NCI-H187 treated with DMSO at 0.1 percent for 48 hours (cell line): ENCODE measurements around the gene NTN5.
"Not testable (repeated sequence)": the region's sequence is repeated elsewhere in the genome, so short reads cannot be mapped to it uniquely, and the experiment has no call there.

Source experiments
- DNase-seq: peaks from one replicate; lab custom pipeline; 2025; lab: John Stamatoyannopoulos, UW

NTN5 gene

GRCh38 chr19:48669903-48670668 lies 2.7 kb downstream of the NTN5 start:
- DNase-seq, result no peak

GRCh38 chr19:48668761-48669160 lies 4.1 kb downstream of the NTN5 start:
- no peak for DNase-seq

GRCh38 chr19:48668332-48668731 lies 4.5 kb downstream of the NTN5 start:
- no peak for DNase-seq

DNA sequence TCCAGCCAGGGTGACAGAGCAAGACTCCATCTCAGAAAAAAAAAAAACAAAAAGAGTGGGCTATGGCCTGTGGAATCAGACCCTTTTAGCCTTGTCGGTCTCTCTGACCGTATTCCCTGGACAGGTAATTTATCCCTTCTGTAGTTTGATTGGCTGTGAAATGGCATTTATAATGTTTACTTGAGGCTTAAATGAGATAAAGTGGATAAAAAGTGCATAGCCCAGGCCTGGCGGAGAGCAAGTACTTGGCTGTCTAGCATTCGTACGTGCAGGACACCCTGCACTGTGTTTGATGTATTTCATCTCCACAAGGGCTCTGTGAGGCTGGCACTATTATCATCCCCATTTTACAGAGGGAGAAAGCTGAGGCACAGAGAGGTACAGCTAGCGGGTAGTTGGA lies 7.0 kb downstream of the NTN5 start:
- no peak for DNase-seq

- no peak for DNase-seq
These were observed 8.3 kb downstream of the NTN5 start for GRCh38 chr19:48664476-48664875.

- DNase-seq, result no peak
These were observed 9.2 kb downstream of the NTN5 start for GRCh38 chr19:48663667-48664066.

DNA sequence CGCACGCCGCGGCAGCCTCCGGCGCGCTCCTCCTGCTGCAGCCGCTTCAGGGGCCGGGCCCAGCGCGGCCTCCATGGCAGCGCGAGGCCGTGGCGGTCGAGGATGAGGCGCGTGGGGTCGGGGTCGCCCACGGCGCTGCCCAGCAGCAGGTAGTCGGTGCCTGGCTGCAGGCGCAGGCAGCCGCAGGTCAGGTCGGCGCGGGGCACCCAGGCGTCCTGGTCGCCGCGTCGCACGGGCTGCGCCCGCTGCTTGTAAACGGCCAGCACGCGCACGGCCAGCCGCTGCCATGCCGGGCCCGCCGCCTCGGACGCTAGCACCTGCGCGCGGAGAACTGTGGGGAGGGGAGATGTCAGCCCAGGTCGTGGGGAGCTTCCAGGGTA lies 11.1 kb downstream of the NTN5 start:
- no peak for DNase-seq

GRCh38 chr19:48660852-48661710 lies 11.7 kb downstream of the NTN5 start:
- no peak for DNase-seq

GRCh38 chr19:48659768-48660167 lies 13.0 kb downstream of the NTN5 start:
- no peak for DNase-seq

DNA sequence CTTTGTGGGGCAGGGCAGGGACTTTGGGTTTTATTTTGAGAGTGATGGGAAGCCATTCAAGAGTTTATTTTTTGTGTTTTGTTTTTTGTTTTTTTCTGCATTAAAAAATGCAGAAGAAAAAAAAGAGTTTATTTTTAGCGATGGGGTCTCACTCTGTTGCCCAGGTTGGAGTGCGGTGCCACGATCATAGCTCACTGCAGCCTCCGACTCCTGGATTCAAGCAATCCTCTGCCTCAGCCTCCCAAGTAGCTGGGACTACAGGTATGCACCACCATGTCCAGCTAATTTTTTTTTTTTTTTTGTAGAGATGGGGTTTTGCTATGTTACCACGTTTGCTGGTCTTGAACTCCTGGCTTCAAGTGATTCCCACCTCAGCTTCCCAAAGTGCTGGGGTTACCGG lies 14.3 kb downstream of the NTN5 start:
- no peak for DNase-seq

DNA sequence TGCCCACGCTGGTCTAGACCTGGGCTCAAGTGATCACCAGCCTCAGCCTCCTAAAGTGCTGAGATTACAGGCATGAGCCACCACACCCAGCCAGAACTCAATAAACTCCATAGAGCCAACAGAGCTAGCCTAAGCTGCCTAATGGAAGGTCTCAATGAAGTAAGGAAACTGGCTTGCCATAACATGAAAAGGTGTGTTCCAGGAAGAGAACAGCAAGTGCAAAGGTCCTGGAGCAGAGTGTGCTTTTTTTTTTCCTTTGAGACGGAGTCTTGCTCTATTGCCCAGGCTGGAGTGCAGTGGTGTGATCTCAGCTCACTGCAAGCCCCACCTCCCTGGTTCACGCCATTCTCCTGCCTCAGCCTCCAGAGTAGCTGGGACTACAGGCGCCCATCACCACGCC lies 15.0 kb downstream of the NTN5 start:
- not testable (repeated sequence) for DNase-seq

DNA sequence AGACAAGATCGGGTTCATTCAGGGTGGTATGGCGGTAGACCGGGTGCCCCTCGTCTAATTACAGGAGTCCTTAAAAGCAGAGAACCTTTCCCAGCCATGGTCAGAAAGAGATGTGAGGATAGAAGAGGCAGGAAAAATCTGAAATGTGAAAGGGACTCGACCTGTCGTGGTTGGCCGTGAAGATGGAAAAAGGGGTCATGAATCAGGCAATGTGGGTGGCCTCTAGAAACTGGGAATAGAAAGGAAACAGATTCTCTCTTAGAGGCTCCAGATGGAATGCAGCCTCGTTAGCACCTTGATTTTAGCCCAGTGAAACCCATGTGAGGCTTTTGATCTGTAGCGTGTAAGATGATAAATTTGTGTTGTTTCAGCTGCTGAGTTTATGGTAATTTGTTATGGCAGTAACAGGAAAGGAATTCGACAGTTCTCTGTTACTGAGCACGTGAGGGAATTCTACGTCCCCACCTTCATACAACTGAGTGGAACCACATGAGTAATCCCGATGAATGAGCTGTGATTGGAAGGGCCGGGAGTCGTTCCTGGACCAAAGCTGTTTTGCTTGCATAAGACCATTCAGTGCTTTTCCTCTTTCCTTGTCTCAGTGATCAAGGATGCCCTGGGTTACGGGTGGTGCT lies 15.9 kb downstream of the NTN5 start:
- DNase-seq, result no peak

DNA sequence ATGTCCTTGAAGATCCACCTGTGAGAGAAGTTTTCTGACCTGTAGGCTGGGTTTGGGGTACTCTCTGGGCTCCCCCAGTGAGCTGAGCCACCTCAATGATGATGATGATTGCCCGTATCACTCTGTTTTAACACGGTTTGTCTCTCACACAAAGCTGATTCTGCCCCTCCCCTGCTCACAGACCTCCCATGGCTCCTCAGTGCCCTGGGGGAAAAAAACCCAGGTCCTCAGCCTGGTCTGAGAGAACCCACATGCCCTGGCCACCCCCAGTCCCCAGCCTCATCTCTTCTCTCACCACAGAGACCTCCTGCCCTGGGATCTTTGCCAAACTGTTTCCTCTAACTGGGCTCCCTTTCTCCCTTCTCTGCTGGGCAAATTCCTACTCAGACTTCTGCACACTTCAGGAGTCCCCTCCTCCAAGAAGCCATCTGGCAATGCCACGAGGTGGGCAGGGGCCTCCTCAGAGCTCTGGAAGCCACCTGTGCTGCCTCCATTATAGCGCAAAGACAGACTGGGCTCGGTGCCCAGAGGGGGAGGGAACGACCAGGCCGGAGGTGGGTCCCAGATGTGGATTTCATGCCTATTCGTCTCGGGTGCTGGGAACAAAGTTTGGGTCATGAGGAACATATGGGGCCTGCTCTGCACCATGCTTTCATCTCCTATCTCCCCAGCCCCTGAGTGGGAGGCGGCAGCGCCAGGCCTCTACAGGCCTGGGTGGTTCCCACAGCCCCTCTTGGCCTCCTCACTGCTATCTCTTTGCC lies 18.3 kb downstream of the NTN5 start:
- no peak for DNase-seq

GRCh38 chr19:48651683-48652048 lies 21.2 kb downstream of the NTN5 start:
- DNase-seq, result no peak

DNA sequence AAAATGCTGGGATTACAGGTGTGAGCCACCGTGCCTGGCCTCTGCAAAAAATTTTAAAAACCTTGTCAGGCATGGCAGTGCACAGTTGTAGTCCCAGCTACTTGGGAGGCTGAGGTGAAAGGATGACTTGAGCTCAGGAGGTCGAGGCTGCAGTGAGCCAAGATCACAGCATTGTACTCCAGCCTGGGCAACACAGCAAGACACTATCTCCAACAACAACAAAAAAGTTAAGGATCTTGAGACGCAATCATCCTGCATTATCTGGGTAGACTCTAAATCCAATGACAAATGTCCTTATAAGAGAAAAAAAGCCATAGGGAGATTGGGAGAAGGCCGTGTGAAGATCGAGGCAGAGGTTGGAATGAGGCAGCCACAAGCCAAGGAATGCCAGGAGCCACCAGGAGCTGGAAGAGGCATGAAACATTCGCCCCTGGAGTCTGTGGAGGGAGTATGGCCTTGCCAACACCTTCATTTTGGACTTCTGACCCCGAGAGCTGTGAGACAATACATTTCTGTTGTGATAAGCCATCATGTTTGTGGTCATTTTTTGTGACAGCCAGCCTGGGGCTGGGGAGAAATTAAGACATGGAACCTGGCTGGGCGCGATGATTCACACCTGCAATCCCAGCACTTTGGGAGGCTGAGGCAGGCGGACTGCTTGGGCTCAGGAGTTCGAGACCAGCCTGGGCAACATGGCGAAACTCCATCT lies 21.7 kb downstream of the NTN5 start:
- DNase-seq, result no peak

- no peak for DNase-seq
These were observed 24.7 kb downstream of the NTN5 start for GRCh38 chr19:48648134-48648533.

- DNase-seq, result no peak
These were observed 26.0 kb downstream of the NTN5 start for GRCh38 chr19:48646722-48647216.

GRCh38 chr19:48646001-48646721 lies 26.7 kb downstream of the NTN5 start, which contains the start of gene CA11:
Gene CA11 (minus strand): TSS chr19:48646187. CDS start chr19:48645632, 555 bp downstream.
- peak; percentile 92 for DNase-seq

DNA sequence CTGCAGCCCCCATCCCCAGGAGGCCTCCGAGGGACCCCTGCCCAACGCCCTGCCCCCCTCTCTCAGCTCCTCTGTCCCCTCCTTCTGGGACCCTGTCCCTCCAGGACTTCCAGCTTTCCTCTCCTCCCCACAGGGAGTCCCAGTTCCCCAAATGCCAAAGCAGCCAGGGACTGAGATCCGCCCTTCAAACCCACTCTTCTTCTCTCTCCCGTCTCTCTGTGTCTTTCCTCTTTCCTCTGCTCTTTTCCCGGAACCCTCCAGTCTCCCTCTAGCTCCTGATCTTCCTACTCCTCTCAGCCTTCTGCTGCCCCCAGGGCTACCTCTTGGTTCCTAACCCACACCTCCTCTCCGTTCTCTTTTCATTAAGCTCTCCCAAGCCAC lies 27.2 kb downstream of the NTN5 start:
- DNase-seq, result no peak

GRCh38 chr19:48644839-48645619 lies 27.8 kb downstream of the NTN5 start:
- peak; percentile 69 for DNase-seq
